H9 (cell line): ENCODE results near the gene PHF20. TPM values are rescaled to one million over a fixed set of nuclear protein-coding genes. Genes with fewer than 3 reads are reported as not detected.
A peak's percentile ranks its signal among the peaks of the same experiment; 100 is the strongest.

Experiments used
- DNase-seq: peaks from one replicate; pipeline ENCODE4 v3.0.0-alpha.2; 2017
- H2AFZ ChIP-seq: one replicate; pipeline ENCODE4 v1.6.1; 2013; ENCODE audit warnings: mild to moderate bottlenecking, low read length, control low read depth, moderate library complexity
- H2AK5ac ChIP-seq: 2 replicates; pipeline ENCODE4 v1.6.1; 2013; ENCODE audit warnings: low read length, control low read depth, mixed read lengths; ENCODE audit not compliant: insufficient read length
- H2BK120ac ChIP-seq: one replicate; pipeline ENCODE4 v1.6.1; 2013; ENCODE audit warnings: low read depth, mild to moderate bottlenecking, low read length, control low read depth, inconsistent platforms; ENCODE audit not compliant: poor library complexity, severe bottlenecking
- H2BK12ac ChIP-seq: 2 replicates; pipeline ENCODE4 v1.6.1; 2013; ENCODE audit warnings: low read length, control low read depth, mixed read lengths, low read depth; ENCODE audit not compliant: insufficient read length
- H2BK15ac ChIP-seq: 2 replicates; pipeline ENCODE4 v1.6.1; 2013; ENCODE audit warnings: low read depth, low read length, control low read depth
- H2BK20ac ChIP-seq: one replicate; pipeline ENCODE4 v1.6.1; 2013; ENCODE audit warnings: low read depth, mild to moderate bottlenecking, low read length, control low read depth, inconsistent platforms; ENCODE audit not compliant: poor library complexity, severe bottlenecking
- H2BK5ac ChIP-seq: 2 replicates; pipeline ENCODE4 v1.6.1; 2013; ENCODE audit warnings: low read length, control low read depth, mixed read lengths; ENCODE audit not compliant: insufficient read length
- H3K14ac ChIP-seq: 2 replicates; pipeline ENCODE4 v1.6.1; 2013; ENCODE audit warnings: low read length, control low read depth; ENCODE audit not compliant: insufficient read depth
- H3K18ac ChIP-seq: 2 replicates; pipeline ENCODE4 v1.6.1; 2013; ENCODE audit warnings: low read depth, mild to moderate bottlenecking, mixed read lengths, low read length, control low read depth; ENCODE audit not compliant: insufficient read length
- H3K23ac ChIP-seq: 2 replicates; pipeline ENCODE4 v1.6.1; 2013; ENCODE audit warnings: low read length, control low read depth, mixed read lengths, low read depth; ENCODE audit not compliant: insufficient read length
- H3K23me2 ChIP-seq: 2 replicates; pipeline ENCODE4 v1.6.1; 2013; ENCODE audit warnings: low read depth, mild to moderate bottlenecking, mixed read lengths, low read length, control low read depth; ENCODE audit not compliant: insufficient read length, poor library complexity, severe bottlenecking
- H3K27ac ChIP-seq: 2 replicates; pipeline ENCODE4 v1.5.1; 2013; ENCODE audit warnings: low read length, control low read depth, mixed read lengths, low read depth; ENCODE audit not compliant: insufficient read length
- H3K27me3 ChIP-seq: 2 replicates; pipeline ENCODE4 v1.6.1; 2013; ENCODE audit warnings: low read length, control low read depth, inconsistent platforms; ENCODE audit not compliant: insufficient read depth
- H3K4ac ChIP-seq: 2 replicates; pipeline ENCODE4 v1.6.1; 2013; ENCODE audit warnings: low read depth, mild to moderate bottlenecking, control low read depth, inconsistent platforms, low read length, moderate library complexity
- H3K4me1 ChIP-seq: 2 replicates; pipeline ENCODE4 v1.6.1; 2013; ENCODE audit warnings: low read length, control low read depth, inconsistent platforms; ENCODE audit not compliant: insufficient read depth
- H3K4me2 ChIP-seq: 2 replicates; pipeline ENCODE4 v1.6.1; 2013; ENCODE audit warnings: low read length, control low read depth, mixed read lengths; ENCODE audit not compliant: insufficient read length, insufficient read depth
- H3K56ac ChIP-seq: 2 replicates; pipeline ENCODE4 v1.6.1; 2013; ENCODE audit warnings: low read depth, mild to moderate bottlenecking, mixed read lengths, low read length, control low read depth; ENCODE audit not compliant: insufficient read length
- H3K79me1 ChIP-seq: 2 replicates; pipeline ENCODE4 v1.6.1; 2013; ENCODE audit warnings: low read depth, mild to moderate bottlenecking, moderate library complexity, low read length, control low read depth, inconsistent platforms; ENCODE audit not compliant: insufficient read depth, poor library complexity, severe bottlenecking
- H3K79me2 ChIP-seq: 2 replicates; pipeline ENCODE4 v1.6.1; 2013; ENCODE audit warnings: low read length, control low read depth, inconsistent platforms; ENCODE audit not compliant: insufficient read depth
- H3K9ac ChIP-seq: 2 replicates; pipeline ENCODE4 v1.6.1; 2013; ENCODE audit warnings: low read length, control low read depth, mixed read lengths; ENCODE audit not compliant: insufficient read length; ENCODE audit errors: extremely low read depth
- H3K9me3 ChIP-seq: one replicate; pipeline ENCODE4 v1.6.1; 2013; ENCODE audit warnings: low read depth, low read length, inconsistent platforms; ENCODE audit not compliant: control insufficient read depth
- H3T11ph ChIP-seq: one replicate; pipeline ENCODE4 v1.6.1; 2013; ENCODE audit warnings: mild to moderate bottlenecking, low read length, control low read depth, inconsistent platforms
- H4K20me1 ChIP-seq: one replicate; pipeline ENCODE4 v1.6.1; 2013; ENCODE audit not compliant: control insufficient read depth, insufficient read length, insufficient read depth
- H4K5ac ChIP-seq: 2 replicates; pipeline ENCODE4 v1.6.1; 2013; ENCODE audit warnings: low read depth, mild to moderate bottlenecking, mixed read lengths, low read length, control low read depth; ENCODE audit not compliant: insufficient read length
- H4K8ac ChIP-seq: replicated peaks from 2 replicates; pipeline ENCODE4 v1.6.1; 2013; ENCODE audit warnings: low read length, control low read depth, mixed read lengths, low read depth; ENCODE audit not compliant: insufficient read length
- H4K91ac ChIP-seq: 2 replicates; pipeline ENCODE4 v1.6.1; 2013; ENCODE audit warnings: low read depth, mild to moderate bottlenecking, moderate library complexity, mixed read lengths, low read length, control low read depth; ENCODE audit not compliant: insufficient read length
- H3K27ac Mint-ChIP-seq, 3 experiments: 2 replicates in 2 of 3; 3 replicates in 1 of 3; pipeline ENCODE4 v1.8.0; 2020 to 2021; ENCODE audit warnings: mixed read lengths in 3 of 3, mild to moderate bottlenecking in 1 of 3, moderate library complexity in 1 of 3
- H3K27me3 Mint-ChIP-seq: 2 replicates; pipeline ENCODE4 v1.8.0; 2021; ENCODE audit warnings: low read depth, mild to moderate bottlenecking, moderate library complexity, mixed read lengths
- H3K36me3 Mint-ChIP-seq, 3 experiments: 2 replicates in 2 of 3; 3 replicates in 1 of 3; pipeline ENCODE4 v1.8.0; 2020 to 2021; ENCODE audit warnings: low read depth in 3 of 3, mixed read lengths in 3 of 3; ENCODE audit not compliant: insufficient read depth in 1 of 3
- H3K4me1 Mint-ChIP-seq, 2 experiments: 2 replicates each; pipeline ENCODE4 v1.8.0; 2020; ENCODE audit warnings: mixed read lengths in 2 of 2
- H3K4me3 Mint-ChIP-seq, 2 experiments: 2 replicates in 1 of 2; 3 replicates in 1 of 2; pipeline ENCODE4 v1.8.0; 2020 to 2021; ENCODE audit warnings: mild to moderate bottlenecking in 2 of 2, mixed read lengths in 2 of 2, moderate library complexity in 1 of 2
- H3K9me3 Mint-ChIP-seq, 2 experiments: 2 replicates in 1 of 2; 3 replicates in 1 of 2; pipeline ENCODE4 v1.8.0; 2020; ENCODE audit warnings: mild to moderate bottlenecking in 2 of 2, mixed read lengths in 2 of 2, moderate library complexity in 1 of 2
- WGBS: extraction: QIAGEN DNeasy Blood & Tissue Kit; methylation state at CpG from one replicate; pipeline ENCODE4 v1.1.7; 2013; ENCODE audit warnings: missing lambda C conversion rate, low lambda C conversion rate, mixed read lengths; ENCODE audit not compliant: insufficient read length; ENCODE audit errors: extremely low coverage; 5-methylcytosine and 5-hydroxymethylcytosine counted together
- total RNA-seq: library from RNA; stranded (reverse); gene quantifications from 2 replicates; pipeline ENCODE4 v1.2.1, GENCODE V29; 2021
- TF ChIP-seq, protein P1 (sequence below): fragments of 200-600 bp; sonication (generic); conservative IDR thresholded peaks from 3 replicates; pipeline ENCODE4 v1.8.0; 2021; ENCODE audit warnings: antibody characterized with exemption, mild to moderate bottlenecking

Gene PHF20
- total RNA-seq, 1 experiment from 2014 or later = 50.3 TPM

DNA sequence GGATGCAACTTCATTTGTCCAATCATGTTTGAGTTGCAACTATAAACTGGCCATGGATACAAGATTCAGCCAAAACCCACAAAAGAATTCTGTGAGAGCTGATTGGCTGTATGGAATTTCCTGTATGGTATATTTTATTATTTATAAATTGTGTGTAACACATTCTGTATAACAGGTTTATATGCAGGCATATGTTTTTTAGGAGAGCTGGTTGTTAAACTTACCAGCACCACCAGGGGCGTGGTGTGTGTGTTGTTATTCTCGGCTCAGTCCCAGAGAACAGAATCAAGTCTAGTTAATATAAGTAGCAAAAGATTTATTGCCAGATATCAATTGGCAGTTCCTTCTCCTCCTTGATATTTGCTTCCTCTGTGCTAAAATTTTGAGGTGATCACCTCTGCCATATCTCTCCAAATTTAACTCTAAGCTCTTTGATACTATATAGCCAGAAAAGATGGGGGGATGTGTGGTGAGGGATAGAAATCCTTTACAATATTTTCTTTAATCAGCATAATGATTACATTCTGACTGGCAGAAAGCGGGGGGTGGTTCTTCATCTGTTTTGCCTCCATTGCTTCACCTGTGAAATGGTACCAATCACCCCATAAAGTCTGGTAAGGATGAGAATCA is 219.4 kb downstream of the PHF20 start:
- no peaks in the 10 kb centered on the region for H3K4me1 ChIP-seq
- no peak overlapping the region for H2AFZ ChIP-seq
- no peaks in the 10 kb centered on the region for H3K79me2 ChIP-seq
- H3K23ac ChIP-seq = no peak overlapping the region
- no peak overlapping the region for H4K91ac ChIP-seq
- no peaks in the 10 kb centered on the region for H4K20me1 ChIP-seq
- no peak overlapping the region for H3K9ac ChIP-seq
- H3K56ac ChIP-seq = no peak overlapping the region
- no peak overlapping the region for H4K5ac ChIP-seq
- H3K27me3 ChIP-seq = no peaks in the 10 kb centered on the region
- no peak overlapping the region for H4K8ac ChIP-seq
- H3K4ac ChIP-seq = no peak overlapping the region
- no peaks in the 10 kb centered on the region for H3K23me2 ChIP-seq
- H3K4me3 Mint-ChIP-seq = no peak overlapping the region
- no peak overlapping the region for H3K27ac Mint-ChIP-seq
- H3K27ac ChIP-seq = no peak overlapping the region
- H3K9me3 ChIP-seq = no peaks in the 10 kb centered on the region
- H3T11ph ChIP-seq = no peak overlapping the region
- no peak overlapping the region for H2BK120ac ChIP-seq
- H2AK5ac ChIP-seq = no peak overlapping the region
- H2BK5ac ChIP-seq = no peak overlapping the region
- H2BK20ac ChIP-seq = no peak overlapping the region
- TF ChIP-seq, protein P1, sequence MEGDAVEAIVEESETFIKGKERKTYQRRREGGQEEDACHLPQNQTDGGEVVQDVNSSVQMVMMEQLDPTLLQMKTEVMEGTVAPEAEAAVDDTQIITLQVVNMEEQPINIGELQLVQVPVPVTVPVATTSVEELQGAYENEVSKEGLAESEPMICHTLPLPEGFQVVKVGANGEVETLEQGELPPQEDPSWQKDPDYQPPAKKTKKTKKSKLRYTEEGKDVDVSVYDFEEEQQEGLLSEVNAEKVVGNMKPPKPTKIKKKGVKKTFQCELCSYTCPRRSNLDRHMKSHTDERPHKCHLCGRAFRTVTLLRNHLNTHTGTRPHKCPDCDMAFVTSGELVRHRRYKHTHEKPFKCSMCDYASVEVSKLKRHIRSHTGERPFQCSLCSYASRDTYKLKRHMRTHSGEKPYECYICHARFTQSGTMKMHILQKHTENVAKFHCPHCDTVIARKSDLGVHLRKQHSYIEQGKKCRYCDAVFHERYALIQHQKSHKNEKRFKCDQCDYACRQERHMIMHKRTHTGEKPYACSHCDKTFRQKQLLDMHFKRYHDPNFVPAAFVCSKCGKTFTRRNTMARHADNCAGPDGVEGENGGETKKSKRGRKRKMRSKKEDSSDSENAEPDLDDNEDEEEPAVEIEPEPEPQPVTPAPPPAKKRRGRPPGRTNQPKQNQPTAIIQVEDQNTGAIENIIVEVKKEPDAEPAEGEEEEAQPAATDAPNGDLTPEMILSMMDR = peak; percentile 63
- peaks cover 12% of the 10 kb centered on the region for H3K27me3 Mint-ChIP-seq
- H3K79me1 ChIP-seq = no peaks in the 10 kb centered on the region
- no CpG with 5 or more reads among the region's 3 CpGs for WGBS
- H3K36me3 Mint-ChIP-seq = no peaks in the 10 kb centered on the region
- no peak overlapping the region for H3K4me2 ChIP-seq
- H3K4me1 Mint-ChIP-seq = peaks cover 4 to 16% of the 10 kb centered on the region in 2 experiments
- H2BK12ac ChIP-seq = no peak overlapping the region
- DNase-seq = no peak
- H3K9me3 Mint-ChIP-seq = no peaks in the 10 kb centered on the region
- no peak overlapping the region for H3K18ac ChIP-seq
- H3K14ac ChIP-seq = no peak overlapping the region
- H2BK15ac ChIP-seq = no peak overlapping the region
